Activated CD4-positive, alpha-beta T cell treated with anti-CD3 and anti-CD28 coated beads, Interleukin-2, amount 10 ng/mL, durations not matched to agents 24 days and 14 days (primary cell): ENCODE measurements around the gene ALB. TPM values are rescaled to one million over a fixed set of nuclear protein-coding genes. Genes with fewer than 3 reads are reported as not detected.

ENCODE experiments used
- DNase-seq: peaks from one replicate; pipeline ENCODE4 v3.0.0; 2022
- H3K27ac Mint-ChIP-seq: one replicate; pipeline ENCODE4 v1.8.0; 2022; ENCODE audit warnings: mild to moderate bottlenecking, mixed read lengths
- H3K27me3 Mint-ChIP-seq: one replicate; pipeline ENCODE4 v1.8.0; 2022; ENCODE audit warnings: mixed read lengths
- H3K36me3 Mint-ChIP-seq: one replicate; pipeline ENCODE4 v1.8.0; 2022; ENCODE audit warnings: low read depth, mild to moderate bottlenecking, mixed read lengths
- H3K4me1 Mint-ChIP-seq: one replicate; pipeline ENCODE4 v1.8.0; 2021; ENCODE audit warnings: mixed read lengths
- H3K4me3 Mint-ChIP-seq: one replicate; pipeline ENCODE4 v1.8.0; 2022; ENCODE audit warnings: mild to moderate bottlenecking, moderate library complexity, mixed read lengths
- H3K9me3 Mint-ChIP-seq: one replicate; pipeline ENCODE4 v1.8.0; 2021; ENCODE audit warnings: mixed read lengths
- intact Hi-C: fragments of 100-400 bp; cut with micrococcal nuclease; formaldehyde crosslinking; loops from one replicate; pipeline ENCODE4 v1.15.1; 2023
- total RNA-seq: library from RNA; stranded (reverse); gene quantifications from 2 replicates; pipeline ENCODE4 v1.2.3, GENCODE V29; 2022

ALB gene
- total RNA-seq, 1 donor from 2014 or later, result not detected

GRCh38 chr4:73413294-73413755, 9.2 kb downstream of the ALB start:
- Mint-ChIP-seq H3K9me3 (no peaks in the 10 kb centered on the region), H3K4me1 (no peaks in the 10 kb centered on the region), H3K27me3 (no peaks in the 10 kb centered on the region), H3K36me3 (no peaks in the 10 kb centered on the region), H3K27ac (no peak overlapping the region), H3K4me3 (no peak overlapping the region)
- intact Hi-C loops, result no loop called here
- DNase-seq, result no peak

- Mint-ChIP-seq H3K4me1 (no peaks in the 10 kb centered on the region), H3K27ac (no peak overlapping the region), H3K9me3 (no peaks in the 10 kb centered on the region), H3K27me3 (no peaks in the 10 kb centered on the region), H3K36me3 (no peaks in the 10 kb centered on the region), H3K4me3 (no peak overlapping the region)
- no peak for DNase-seq
- intact Hi-C loops, result no loop called here
Measured at GRCh38 chr4:73414936-73415271, 10.8 kb downstream of the ALB start.

DNA sequence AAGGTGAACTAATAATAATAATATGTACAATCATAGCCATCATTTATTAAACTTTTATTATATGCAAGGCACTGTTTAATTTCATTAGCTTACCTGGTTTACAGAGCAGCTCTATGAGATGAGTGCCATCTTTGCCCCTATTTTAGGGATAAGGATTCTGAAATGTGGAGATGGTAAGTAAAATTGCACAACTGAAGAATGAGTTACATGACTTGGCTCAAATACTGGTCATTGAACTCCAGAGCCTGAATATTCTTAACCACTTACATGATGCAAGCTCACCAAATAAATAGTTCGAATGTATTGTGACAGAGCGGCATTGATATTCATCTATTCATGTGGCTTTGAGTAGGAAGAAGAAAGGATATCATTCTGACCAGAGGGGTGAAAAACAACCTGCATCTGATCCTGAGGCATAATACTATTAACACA, 11.7 kb downstream of the ALB start:
- intact Hi-C loops, result no loop called here
- no peak overlapping the region for H3K27ac Mint-ChIP-seq
- DNase-seq, result no peak
- H3K9me3 Mint-ChIP-seq, result no peaks in the 10 kb centered on the region
- no peaks in the 10 kb centered on the region for H3K36me3 Mint-ChIP-seq
- no peaks in the 10 kb centered on the region for H3K27me3 Mint-ChIP-seq
- H3K4me1 Mint-ChIP-seq, result no peaks in the 10 kb centered on the region
- H3K4me3 Mint-ChIP-seq, result no peak overlapping the region

DNA sequence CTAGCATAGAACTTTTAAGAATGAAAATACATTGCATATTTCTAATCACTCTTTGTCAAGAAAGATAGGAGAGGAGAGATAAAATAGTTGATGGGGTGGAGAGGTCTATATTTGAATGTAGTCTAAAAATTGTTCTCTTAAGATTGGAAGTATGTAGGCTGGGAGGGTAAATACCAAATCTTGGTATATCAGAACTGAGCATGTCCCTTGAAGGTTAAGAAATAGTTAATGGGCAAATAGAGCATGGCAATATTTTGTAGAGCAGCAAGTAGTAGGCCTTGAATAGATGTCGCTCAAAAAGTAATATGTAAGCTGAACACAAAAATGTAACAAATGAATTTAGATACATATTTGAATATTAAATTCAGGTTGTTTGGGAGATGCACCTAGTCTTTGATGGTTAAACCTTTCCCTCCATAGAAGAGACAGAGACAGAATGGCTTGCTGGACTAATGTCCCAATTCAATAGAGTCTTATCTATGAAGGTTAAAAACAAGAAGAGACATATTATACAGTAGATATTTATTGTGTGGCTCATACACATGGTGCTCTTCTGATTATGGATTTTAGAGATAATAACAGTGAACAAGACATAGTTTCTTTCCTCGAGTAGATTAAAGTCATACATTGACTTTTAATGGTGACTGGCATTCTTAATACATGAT, 12.5 kb downstream of the ALB start:
- Mint-ChIP-seq H3K9me3 (no peaks in the 10 kb centered on the region), H3K27ac (no peak overlapping the region), H3K4me1 (no peaks in the 10 kb centered on the region), H3K36me3 (no peaks in the 10 kb centered on the region), H3K4me3 (no peak overlapping the region), H3K27me3 (no peaks in the 10 kb centered on the region)
- intact Hi-C loops, result no loop called here
- no peak for DNase-seq

DNA sequence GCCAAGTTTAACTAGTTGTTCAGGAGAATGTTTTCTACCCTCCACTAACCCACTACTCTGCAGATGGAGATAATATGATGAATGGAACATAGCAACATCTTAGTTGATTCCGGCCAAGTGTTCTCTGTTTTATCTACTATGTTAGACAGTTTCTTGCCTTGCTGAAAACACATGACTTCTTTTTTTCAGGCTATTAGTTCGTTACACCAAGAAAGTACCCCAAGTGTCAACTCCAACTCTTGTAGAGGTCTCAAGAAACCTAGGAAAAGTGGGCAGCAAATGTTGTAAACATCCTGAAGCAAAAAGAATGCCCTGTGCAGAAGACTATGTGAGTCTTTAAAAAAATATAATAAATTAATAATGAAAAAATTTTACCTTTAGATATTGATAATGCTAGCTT, 13.3 kb downstream of the ALB start:
- Mint-ChIP-seq H3K9me3 (no peaks in the 10 kb centered on the region), H3K27me3 (no peaks in the 10 kb centered on the region), H3K27ac (no peak overlapping the region), H3K36me3 (no peaks in the 10 kb centered on the region), H3K4me3 (no peak overlapping the region), H3K4me1 (no peaks in the 10 kb centered on the region)
- no peak for DNase-seq
- intact Hi-C loops, result no loop called here

DNA sequence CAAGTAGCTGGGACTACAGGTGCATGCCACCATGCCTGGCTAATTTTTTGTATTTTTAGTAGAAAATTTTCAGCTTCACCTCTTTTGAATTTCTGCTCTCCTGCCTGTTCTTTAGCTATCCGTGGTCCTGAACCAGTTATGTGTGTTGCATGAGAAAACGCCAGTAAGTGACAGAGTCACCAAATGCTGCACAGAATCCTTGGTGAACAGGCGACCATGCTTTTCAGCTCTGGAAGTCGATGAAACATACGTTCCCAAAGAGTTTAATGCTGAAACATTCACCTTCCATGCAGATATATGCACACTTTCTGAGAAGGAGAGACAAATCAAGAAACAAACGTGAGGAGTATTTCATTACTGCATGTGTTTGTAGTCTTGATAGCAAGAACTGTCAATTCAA, 13.9 kb downstream of the ALB start:
- no peaks in the 10 kb centered on the region for H3K4me1 Mint-ChIP-seq
- H3K9me3 Mint-ChIP-seq, result no peaks in the 10 kb centered on the region
- no peaks in the 10 kb centered on the region for H3K36me3 Mint-ChIP-seq
- intact Hi-C loops, result no loop called here
- no peak overlapping the region for H3K4me3 Mint-ChIP-seq
- no peak for DNase-seq
- H3K27me3 Mint-ChIP-seq, result no peaks in the 10 kb centered on the region
- no peak overlapping the region for H3K27ac Mint-ChIP-seq

DNA sequence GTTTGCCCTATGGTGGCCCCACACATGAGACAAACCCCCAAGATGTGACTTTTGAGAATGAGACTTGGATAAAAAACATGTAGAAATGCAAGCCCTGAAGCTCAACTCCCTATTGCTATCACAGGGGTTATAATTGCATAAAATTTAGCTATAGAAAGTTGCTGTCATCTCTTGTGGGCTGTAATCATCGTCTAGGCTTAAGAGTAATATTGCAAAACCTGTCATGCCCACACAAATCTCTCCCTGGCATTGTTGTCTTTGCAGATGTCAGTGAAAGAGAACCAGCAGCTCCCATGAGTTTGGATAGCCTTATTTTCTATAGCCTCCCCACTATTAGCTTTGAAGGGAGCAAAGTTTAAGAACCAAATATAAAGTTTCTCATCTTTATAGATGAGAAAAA, 14.6 kb downstream of the ALB start:
- H3K27ac Mint-ChIP-seq, result no peak overlapping the region
- intact Hi-C loops, result no loop called here
- no peak for DNase-seq
- H3K4me1 Mint-ChIP-seq, result no peaks in the 10 kb centered on the region
- H3K27me3 Mint-ChIP-seq, result no peaks in the 10 kb centered on the region
- no peaks in the 10 kb centered on the region for H3K9me3 Mint-ChIP-seq
- no peaks in the 10 kb centered on the region for H3K36me3 Mint-ChIP-seq
- no peak overlapping the region for H3K4me3 Mint-ChIP-seq

DNA sequence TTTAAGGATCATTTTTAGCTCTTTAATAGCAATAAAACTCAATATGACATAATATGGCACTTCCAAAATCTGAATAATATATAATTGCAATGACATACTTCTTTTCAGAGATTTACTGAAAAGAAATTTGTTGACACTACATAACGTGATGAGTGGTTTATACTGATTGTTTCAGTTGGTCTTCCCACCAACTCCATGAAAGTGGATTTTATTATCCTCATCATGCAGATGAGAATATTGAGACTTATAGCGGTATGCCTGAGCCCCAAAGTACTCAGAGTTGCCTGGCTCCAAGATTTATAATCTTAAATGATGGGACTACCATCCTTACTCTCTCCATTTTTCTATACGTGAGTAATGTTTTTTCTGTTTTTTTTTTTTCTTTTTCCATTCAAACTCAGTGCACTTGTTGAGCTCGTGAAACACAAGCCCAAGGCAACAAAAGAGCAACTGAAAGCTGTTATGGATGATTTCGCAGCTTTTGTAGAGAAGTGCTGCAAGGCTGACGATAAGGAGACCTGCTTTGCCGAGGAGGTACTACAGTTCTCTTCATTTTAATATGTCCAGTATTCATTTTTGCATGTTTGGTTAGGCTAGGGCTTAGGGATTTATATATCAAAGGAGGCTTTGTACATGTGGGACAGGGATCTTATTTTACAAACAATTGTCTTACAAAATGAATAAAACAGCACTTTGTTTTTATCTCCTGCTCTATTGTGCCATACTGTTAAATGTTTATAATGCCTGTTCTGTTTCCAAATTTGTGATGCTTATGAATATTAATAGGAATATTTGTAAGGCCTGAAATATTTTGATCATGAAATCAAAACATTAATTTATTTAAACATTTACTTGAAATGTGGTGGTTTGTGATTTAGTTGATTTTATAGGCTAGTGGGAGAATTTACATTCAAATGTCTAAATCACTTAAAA, 15.3 kb downstream of the ALB start:
- intact Hi-C loops, result no loop called here
- no peaks in the 10 kb centered on the region for H3K4me1 Mint-ChIP-seq
- H3K27me3 Mint-ChIP-seq, result no peaks in the 10 kb centered on the region
- DNase-seq, result no peak
- H3K27ac Mint-ChIP-seq, result no peak overlapping the region
- H3K36me3 Mint-ChIP-seq, result no peaks in the 10 kb centered on the region
- H3K9me3 Mint-ChIP-seq, result no peaks in the 10 kb centered on the region
- no peak overlapping the region for H3K4me3 Mint-ChIP-seq

- Mint-ChIP-seq H3K9me3 (no peaks in the 10 kb centered on the region), H3K27me3 (no peaks in the 10 kb centered on the region), H3K4me1 (no peaks in the 10 kb centered on the region), H3K36me3 (no peaks in the 10 kb centered on the region), H3K4me3 (no peak overlapping the region), H3K27ac (no peak overlapping the region)
- intact Hi-C loops, result no loop called here
- DNase-seq, result no peak
Measured at GRCh38 chr4:73420615-73421014, 16.5 kb downstream of the ALB start.

- no peaks in the 10 kb centered on the region for H3K36me3 Mint-ChIP-seq
- DNase-seq, result no peak
- H3K27ac Mint-ChIP-seq, result no peak overlapping the region
- H3K27me3 Mint-ChIP-seq, result peaks cover 3% of the 10 kb centered on the region
- H3K9me3 Mint-ChIP-seq, result no peaks in the 10 kb centered on the region
- H3K4me1 Mint-ChIP-seq, result no peaks in the 10 kb centered on the region
- no peak overlapping the region for H3K4me3 Mint-ChIP-seq
- intact Hi-C loops, result no loop called here
Measured at GRCh38 chr4:73421708-73422457, 17.8 kb downstream of the ALB start.

GRCh38 chr4:73422458-73422752, 18.3 kb downstream of the ALB start:
- H3K27me3 Mint-ChIP-seq, result peaks cover 3% of the 10 kb centered on the region
- DNase-seq, result no peak
- no peak overlapping the region for H3K27ac Mint-ChIP-seq
- no peaks in the 10 kb centered on the region for H3K9me3 Mint-ChIP-seq
- H3K4me3 Mint-ChIP-seq, result no peak overlapping the region
- H3K4me1 Mint-ChIP-seq, result no peaks in the 10 kb centered on the region
- intact Hi-C loops, result no loop called here
- H3K36me3 Mint-ChIP-seq, result no peaks in the 10 kb centered on the region

GRCh38 chr4:73423184-73423583, 19.1 kb downstream of the ALB start:
- H3K4me1 Mint-ChIP-seq, result no peaks in the 10 kb centered on the region
- H3K27ac Mint-ChIP-seq, result no peak overlapping the region
- no peak overlapping the region for H3K4me3 Mint-ChIP-seq
- intact Hi-C loops, result no loop called here
- peaks cover 3% of the 10 kb centered on the region for H3K27me3 Mint-ChIP-seq
- H3K9me3 Mint-ChIP-seq, result no peaks in the 10 kb centered on the region
- DNase-seq, result no peak
- no peaks in the 10 kb centered on the region for H3K36me3 Mint-ChIP-seq

DNA sequence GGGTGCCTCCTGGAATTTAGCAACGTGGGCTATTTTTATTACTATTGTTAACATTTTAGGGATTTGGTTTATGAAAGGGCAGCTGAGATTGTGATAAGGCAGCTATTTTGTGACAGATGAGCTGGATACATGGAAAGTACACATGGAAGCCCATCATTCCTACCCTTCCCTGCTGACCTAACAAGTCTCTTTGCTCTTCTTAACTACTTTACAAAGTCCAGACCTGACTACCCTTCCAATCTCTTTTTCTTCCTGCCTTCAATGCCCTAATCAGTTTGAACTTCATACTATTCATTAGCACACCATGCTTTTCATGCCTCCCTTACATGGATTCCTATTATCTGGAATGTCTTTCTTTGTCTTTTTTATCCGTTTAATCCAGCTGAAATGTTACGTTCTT, 22.6 kb downstream of the ALB start:
- Mint-ChIP-seq H3K4me1 (no peaks in the 10 kb centered on the region), H3K36me3 (no peaks in the 10 kb centered on the region), H3K27ac (no peak overlapping the region), H3K9me3 (no peaks in the 10 kb centered on the region), H3K4me3 (no peak overlapping the region), H3K27me3 (peaks cover 5% of the 10 kb centered on the region)
- intact Hi-C loops, result no loop called here
- DNase-seq, result no peak

DNA sequence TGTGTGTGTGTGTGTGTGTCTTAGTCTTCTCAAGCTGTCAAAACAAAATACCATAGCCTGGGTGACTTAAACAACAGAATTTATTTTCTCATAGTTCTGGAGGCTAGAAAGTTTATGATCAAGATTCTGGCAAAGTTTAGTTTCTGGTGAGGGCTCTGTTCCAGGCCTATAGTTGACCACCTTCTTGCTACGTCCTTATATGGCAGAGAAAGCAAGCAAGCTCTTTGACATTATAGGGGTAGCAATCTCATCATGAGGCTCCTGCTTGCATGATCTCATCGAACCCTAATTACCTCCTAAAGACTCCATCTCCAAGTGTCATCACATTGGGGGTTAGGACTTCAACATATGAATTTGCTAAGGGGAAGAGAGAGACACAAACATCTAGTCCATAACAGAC, 25.0 kb downstream of the ALB start:
- no peaks in the 10 kb centered on the region for H3K4me1 Mint-ChIP-seq
- no peaks in the 10 kb centered on the region for H3K36me3 Mint-ChIP-seq
- peaks cover 9% of the 10 kb centered on the region for H3K27me3 Mint-ChIP-seq
- intact Hi-C loops, result no loop called here
- DNase-seq, result no peak
- no peak overlapping the region for H3K27ac Mint-ChIP-seq
- H3K4me3 Mint-ChIP-seq, result no peak overlapping the region
- no peaks in the 10 kb centered on the region for H3K9me3 Mint-ChIP-seq
